H1 (cell line): ENCODE data around the gene PLCB4. TPM values are rescaled to one million over a fixed set of nuclear protein-coding genes. Genes with fewer than 3 reads are reported as not detected.

Source experiments
- CTCF ChIA-PET: fragments of 300-600 bp; sonication (Branson Sonifier 250); formaldehyde crosslinking; loops from one replicate; lab custom pipeline; 2021; ENCODE audit not compliant: partially characterized antibody; lab: Charles Lee
- POLR2A ChIA-PET: fragments of 300-600 bp; sonication (Branson Sonifier 250); formaldehyde crosslinking; loops from one replicate; lab custom pipeline; 2021; ENCODE audit warnings: inconsistent platforms; ENCODE audit not compliant: partially characterized antibody; lab: Charles Lee
- DNase-seq, 2 experiments: peaks; one replicate each; pipeline versions ENCODE4 v3.0.0 to v3.0.0-alpha.2; 2010 to 2022; ENCODE audit warnings: low spot score in 2 of 2, low read depth in 1 of 2, mixed read lengths in 1 of 2
- FAIRE-seq: peaks from 2 replicates; lab custom pipeline; 2011; peaks lifted over from hg19 to GRCh38; lab: Jason Lieb, UNC
- H2AFZ ChIP-seq: 2 replicates; pipeline ENCODE4 v1.8.1; 2012; ENCODE audit warnings: low read length, inconsistent platforms
- H2AK5ac ChIP-seq: 2 replicates; pipeline ENCODE4 v1.6.1; 2013; ENCODE audit warnings: low read depth, low read length
- H2BK120ac ChIP-seq: replicated peaks from 2 replicates; pipeline ENCODE3; 2013; ENCODE audit warnings: low read depth, low read length, inconsistent platforms
- H2BK12ac ChIP-seq: 2 replicates; pipeline ENCODE4 v1.6.1; 2013; ENCODE audit warnings: low read depth, low read length
- H2BK15ac ChIP-seq: 2 replicates; pipeline ENCODE4 v1.6.1; 2013; ENCODE audit warnings: low read length
- H2BK20ac ChIP-seq: 2 replicates; pipeline ENCODE4 v1.6.1; 2013; ENCODE audit warnings: low read length
- H2BK5ac ChIP-seq: 2 replicates; pipeline ENCODE4 v1.6.1; 2013; ENCODE audit warnings: low read depth, low read length
- H3K14ac ChIP-seq: 2 replicates; pipeline ENCODE4 v1.6.1; 2013; ENCODE audit warnings: inconsistent platforms; ENCODE audit not compliant: insufficient read length
- H3K18ac ChIP-seq: 2 replicates; pipeline ENCODE4 v1.6.1; 2013; ENCODE audit warnings: low read length; ENCODE audit errors: extremely low read depth
- H3K23ac ChIP-seq: 2 replicates; pipeline ENCODE4 v1.6.1; 2013; ENCODE audit warnings: inconsistent platforms; ENCODE audit not compliant: insufficient read length
- H3K23me2 ChIP-seq: 2 replicates; pipeline ENCODE4 v1.6.1; 2013; ENCODE audit warnings: low read depth, low read length
- H3K27ac ChIP-seq: 2 replicates; pipeline ENCODE4 v1.6.1; 2011; ENCODE audit warnings: low read depth, low read length, inconsistent platforms
- H3K27me3 ChIP-seq, 4 experiments: replicated peaks in 1 of 4; 1 replicate in 1 of 4; 2 replicates in 3 of 4; pipeline versions ENCODE4 v1.6.1 to v1.8.1; 2011 to 2013; ENCODE audit warnings: low read length in 3 of 4, mild to moderate bottlenecking in 3 of 4, inconsistent platforms in 2 of 4, mixed read lengths in 2 of 4, moderate library complexity in 1 of 4; ENCODE audit not compliant: control insufficient read depth in 3 of 4, insufficient read depth in 3 of 4; ENCODE audit errors: extremely low read depth in 1 of 4
- H3K36me3 ChIP-seq, 4 experiments: 2 replicates each; pipeline versions ENCODE4 v1.6.1 to v1.8.1; 2011 to 2013; ENCODE audit warnings: mild to moderate bottlenecking in 4 of 4, low read length in 3 of 4, moderate library complexity in 2 of 4, control low read depth in 1 of 4, inconsistent platforms in 1 of 4; ENCODE audit not compliant: insufficient read depth in 4 of 4, control insufficient read depth in 2 of 4
- H3K4ac ChIP-seq: replicated peaks from 2 replicates; pipeline ENCODE3; 2013; ENCODE audit warnings: low read length, low read depth, mixed read lengths, inconsistent platforms; ENCODE audit not compliant: insufficient read length
- H3K4me1 ChIP-seq, 4 experiments: replicated peaks in 1 of 4; 1 replicate in 1 of 4; 2 replicates in 3 of 4; pipeline versions ENCODE4 v1.6.1 to v1.8.1; 2011 to 2013; ENCODE audit warnings: low read length in 3 of 4, inconsistent platforms in 2 of 4, mixed read lengths in 1 of 4; ENCODE audit not compliant: insufficient read depth in 4 of 4, control insufficient read depth in 3 of 4
- H3K4me2 ChIP-seq, 2 experiments: 2 replicates each; pipeline versions ENCODE4 v1.6.1 to v1.8.1; 2011 to 2013; ENCODE audit warnings: low read depth in 2 of 2, low read length in 2 of 2, control low read depth in 1 of 2, inconsistent platforms in 1 of 2, mild to moderate bottlenecking in 1 of 2; ENCODE audit not compliant: insufficient read depth in 1 of 2
- H3K4me3 ChIP-seq, 4 experiments: fragments of 200-600, 300-600 bp in 1 of 4; sonication (generic), shearing (Covaris generic), sonication (Bioruptor Twin) in 1 of 4; 2 replicates each; pipeline versions ENCODE4 v1.5.1 to v1.8.1; 2011 to 2016; ENCODE audit warnings: low read length in 4 of 4, low read depth in 3 of 4, control low read depth in 2 of 4, inconsistent platforms in 2 of 4, mild to moderate bottlenecking in 2 of 4, mixed read lengths in 1 of 4, moderate library complexity in 1 of 4; ENCODE audit not compliant: insufficient read depth in 2 of 4; ENCODE audit errors: extremely low read depth in 1 of 4
- H3K56ac ChIP-seq: replicated peaks from 2 replicates; pipeline ENCODE3; 2013; ENCODE audit warnings: low read depth, mild to moderate bottlenecking, mixed read lengths, low read length, inconsistent platforms; ENCODE audit not compliant: insufficient read length
- H3K79me1 ChIP-seq: 2 replicates; pipeline ENCODE4 v1.6.1; 2013; ENCODE audit warnings: low read depth, low read length, control low read depth
- H3K79me2 ChIP-seq, 2 experiments: 2 replicates each; pipeline versions ENCODE4 v1.6.1 to v1.8.1; 2012 to 2013; ENCODE audit warnings: low read length in 2 of 2, mild to moderate bottlenecking in 2 of 2, inconsistent platforms in 1 of 2; ENCODE audit not compliant: insufficient read depth in 2 of 2, control insufficient read depth in 1 of 2
- H3K9ac ChIP-seq, 4 experiments: replicated peaks in 1 of 4; 1 replicate in 1 of 4; 2 replicates in 3 of 4; pipeline versions ENCODE4 v1.6.1 to v1.8.1; 2011 to 2013; ENCODE audit warnings: low read depth in 3 of 4, low read length in 3 of 4, control low read depth in 2 of 4, mild to moderate bottlenecking in 2 of 4, moderate library complexity in 2 of 4, inconsistent platforms in 1 of 4; ENCODE audit errors: extremely low read depth in 1 of 4
- H3K9me3 ChIP-seq, 2 experiments: 2 replicates each; pipeline versions ENCODE4 v1.6.1 to v1.8.1; 2012 to 2013; ENCODE audit warnings: mild to moderate bottlenecking in 2 of 2, moderate library complexity in 2 of 2, control low read depth in 1 of 2, inconsistent platforms in 1 of 2, low read depth in 1 of 2, low read length in 1 of 2, mixed read lengths in 1 of 2; ENCODE audit not compliant: insufficient read depth in 2 of 2
- H4K20me1 ChIP-seq, 2 experiments: replicated peaks in 1 of 2; 2 replicates each; pipeline versions ENCODE3 to v1.8.1; 2011 to 2013; ENCODE audit warnings: inconsistent platforms in 2 of 2, low read length in 2 of 2, mild to moderate bottlenecking in 1 of 2; ENCODE audit not compliant: insufficient read depth in 2 of 2, control insufficient read depth in 1 of 2
- H4K5ac ChIP-seq: 2 replicates; pipeline ENCODE4 v1.6.1; 2013; ENCODE audit warnings: low read length, low read depth, mixed read lengths, inconsistent platforms; ENCODE audit not compliant: insufficient read length
- H4K8ac ChIP-seq: 2 replicates; pipeline ENCODE4 v1.8.0; 2013; ENCODE audit warnings: mild to moderate bottlenecking, moderate library complexity, low read length, inconsistent platforms; ENCODE audit not compliant: insufficient read depth; ENCODE audit errors: extremely low read depth
- H4K91ac ChIP-seq: replicated peaks from 2 replicates; pipeline ENCODE3; 2013; ENCODE audit warnings: low read length, mixed read lengths, inconsistent platforms; ENCODE audit not compliant: insufficient read length
- EGR1 ChIP-seq: IDR thresholded peaks from 2 replicates; pipeline ENCODE4 v1.6.1; 2011; ENCODE audit warnings: low read depth, low read length, borderline replicate concordance
- GABPA ChIP-seq: IDR thresholded peaks from 2 replicates; pipeline ENCODE4 v1.6.1; 2011; ENCODE audit warnings: mild to moderate bottlenecking, low read length, moderate library complexity, borderline replicate concordance; ENCODE audit not compliant: insufficient read depth
- GTF2F1 ChIP-seq: IDR thresholded peaks from 2 replicates; pipeline ENCODE4 v1.6.1; 2012; ENCODE audit warnings: low read depth, low read length, improper control_type of control experiment, borderline replicate concordance
- SIX5 ChIP-seq: IDR thresholded peaks from 2 replicates; pipeline ENCODE4 v1.6.1; 2011; ENCODE audit warnings: mild to moderate bottlenecking, low read depth, low read length
- TCF12 ChIP-seq: IDR thresholded peaks from 2 replicates; pipeline ENCODE4 v1.6.1; 2011; ENCODE audit warnings: low read depth, mild to moderate bottlenecking, low read length
- WGBS, 2 experiments: shearing (Covaris generic) in 1 of 2; methylation state at CpG; one replicate each; pipeline versions ENCODE4 v1.1.6 to v1.1.7; 2013 to 2015; ENCODE audit warnings: low lambda C conversion rate in 2 of 2, mixed read lengths in 2 of 2, inconsistent platforms in 1 of 2, low coverage in 1 of 2, missing lambda C conversion rate in 1 of 2; ENCODE audit not compliant: insufficient replicate concordance in 2 of 2, insufficient coverage in 1 of 2, insufficient read length in 1 of 2; ENCODE audit errors: extremely low coverage in 1 of 2, missing lambda C conversion rate in 1 of 2; 5-methylcytosine and 5-hydroxymethylcytosine counted together
- polyA plus RNA-seq, 7 experiments: library from polyadenylated mRNA; depleted of rRNA in 3 of 7; stranded (reverse) in 5 of 7; unstranded in 2 of 7; fragments of >200 nt in 5 of 7; fragments of 200-250 nt in 2 of 7; gene quantifications; 1 replicate in 5 of 7; 2 replicates in 1 of 7; 4 replicates in 1 of 7; pipeline versions ENCODE4 v1.2.1 to v1.2.3, GENCODE V29; 2011 to 2013; ENCODE audit warnings: missing spikeins in 2 of 7, mixed read lengths in 2 of 7
- total RNA-seq: library from RNA; stranded (reverse); fragmentation: NEBNext Ultra II Directional; extraction: Animal tissue kit (Norgen Biotek cat#: 25700); gene quantifications from 2 replicates; pipeline ENCODE4 v1.2.1, GENCODE V29; 2021

Gene PLCB4
- total and polyA plus RNA-seq, 2 of the 8 experiments (the other 6 are each of a cell fraction or from before 2014, with no cell fraction given), result 3.2 to 14.1 TPM

DNA sequence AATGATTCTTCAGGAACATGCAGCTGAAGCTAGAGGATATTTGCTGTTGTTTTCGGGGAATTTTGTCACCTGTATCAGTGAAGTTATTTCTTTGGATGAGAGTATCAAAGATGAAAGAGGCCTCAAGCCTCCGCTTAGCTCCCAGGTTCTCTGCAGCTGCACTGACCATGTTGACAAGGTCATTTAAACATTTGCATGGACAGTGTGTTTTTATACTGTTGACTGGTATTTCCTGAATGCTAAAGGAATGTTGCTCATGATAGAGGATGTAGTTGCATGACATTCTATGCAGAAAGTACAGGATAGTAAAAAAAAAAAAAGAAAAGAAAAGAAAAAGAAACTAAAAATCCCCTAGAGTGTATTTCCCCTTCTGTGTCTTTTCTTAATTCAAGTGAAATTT is 279.9 kb downstream of the PLCB4 start:
- ChIA-PET POLR2A (no interaction called here), CTCF (interaction anchor here (0.9 to 1.6 kb wide), 2 partner anchors 11 to 495 kb away, joined by 3 to 8 read pairs; no protein-coding TSS in a partner anchor)
- 90% methylated on average over 2 of the region's 2 CpGs; no CpG with 5 or more reads in 1 of the 2 experiments for WGBS, 2 experiments
- FAIRE-seq, result no peak
- no peak overlapping the region for H3K56ac ChIP-seq
- no peaks in the 10 kb centered on the region for H4K20me1 ChIP-seq
- no peak overlapping the region for H2BK20ac ChIP-seq
- no peaks in the 10 kb centered on the region; a peak in 1 of 4 replicates for H3K79me2 ChIP-seq
- H4K8ac ChIP-seq, result no peak overlapping the region
- H2AFZ ChIP-seq, result no peak overlapping the region
- H2BK120ac ChIP-seq, result no peak overlapping the region
- H2BK15ac ChIP-seq, result no peak overlapping the region
- TF ChIP-seq TCF12, result no peak
- no peak for TF ChIP-seq GTF2F1
- no peak for TF ChIP-seq SIX5
- no peak for TF ChIP-seq GABPA
- TF ChIP-seq EGR1, result no peak
- TF ChIP-seq, all 59 proteins: peak for 0
- Histone ChIP-seq H2BK12ac (no peak overlapping the region), H4K5ac (no peak overlapping the region), H3K79me1 (no peaks in the 10 kb centered on the region), H3K23me2 (no peaks in the 10 kb centered on the region), H3K4ac (no peak overlapping the region), H2AK5ac (no peak overlapping the region), H3K36me3 (no peaks in the 10 kb centered on the region), H3K27ac (no peak overlapping the region), H3K4me1 (no peaks in the 10 kb centered on the region; a peak in 1 of 7 replicates), H3K9ac (no peak overlapping the region), H3K9me3 (no peaks in the 10 kb centered on the region), H3K23ac (no peak overlapping the region), H3K4me3 (no peak overlapping the region), H3K18ac (no peak overlapping the region), H2BK5ac (no peak overlapping the region), H3K4me2 (no peak overlapping the region), H4K91ac (no peak overlapping the region), H3K14ac (no peak overlapping the region), H3K27me3 (no peaks in the 10 kb centered on the region)
- no peak for DNase-seq
